HS-27A (cell line): Measurements from ENCODE around the gene FBN3.

Experiments used
- DNase-seq: peaks from one replicate; pipeline ENCODE4 v3.0.0-alpha.2; 2012; ENCODE audit warnings: low read depth, missing footprints

Gene FBN3

DNA sequence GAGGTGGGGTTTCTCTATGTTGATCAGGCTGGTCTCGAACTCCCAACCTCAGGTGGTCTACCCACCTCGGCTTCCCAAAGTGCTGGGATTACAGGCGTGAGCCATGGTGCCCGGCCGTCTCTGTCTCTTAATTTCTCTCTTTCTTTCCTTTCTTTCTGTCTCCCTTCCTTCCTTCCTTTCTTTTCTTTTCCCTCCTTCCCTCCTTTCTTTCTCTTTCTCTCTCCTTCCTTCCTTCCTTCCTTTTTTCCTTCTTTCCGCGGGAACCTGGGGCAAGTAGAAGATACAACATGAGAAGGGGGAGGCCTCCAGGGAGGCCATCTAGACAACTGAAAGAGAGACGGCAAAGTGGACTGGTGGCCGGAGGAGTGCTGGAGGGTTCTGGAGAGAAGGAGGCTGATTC is 128.7 kb downstream of the FBN3 start:
- DNase-seq: no peak

DNA sequence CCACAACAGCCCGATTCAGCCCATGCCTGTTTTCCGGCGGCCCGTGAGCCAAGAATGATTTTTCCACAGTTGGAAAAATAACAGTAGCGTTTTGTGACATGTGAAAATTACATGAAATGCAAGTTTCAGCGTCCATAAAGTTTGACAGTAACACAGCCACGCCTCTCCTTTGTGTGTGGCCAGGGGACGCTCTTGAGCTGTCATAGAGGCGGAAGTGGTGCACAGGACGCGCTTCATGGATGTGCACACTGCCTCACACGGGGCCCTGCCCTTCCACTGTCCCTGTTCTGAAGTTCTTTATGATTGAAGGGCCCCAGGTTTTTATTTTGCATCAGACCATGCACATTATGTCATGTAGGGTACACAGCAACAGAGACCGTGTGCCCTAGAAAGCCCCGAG is 131.6 kb downstream of the FBN3 start:
- DNase-seq: no peak
